ENCODE data around the gene RASAL2. TPM values are rescaled to one million over a fixed set of nuclear protein-coding genes. Genes with fewer than 3 reads are reported as not detected.
"Not testable (repeated sequence)": the region's sequence is repeated elsewhere in the genome, so short reads cannot be mapped to it uniquely, and the experiment has no call there.

The RASAL2 gene
- total RNA-seq, 1 experiment from 2014 or later = 16.6 TPM

GRCh38 chr1:178102218-178102617 is 8.3 kb downstream of the RASAL2 start:
- in situ Hi-C loops (cut with HindIII; ENCODE audit: low sequenced_read_pairs) = no loop called here
- no peak for DNase-seq (ENCODE audit: low spot score)

- no peak for DNase-seq (ENCODE audit: low spot score)
- in situ Hi-C loops (cut with HindIII; ENCODE audit: low sequenced_read_pairs) = no loop called here
These were observed 13.9 kb downstream of the RASAL2 start for GRCh38 chr1:178107823-178108222.

- in situ Hi-C loops (cut with HindIII; ENCODE audit: low sequenced_read_pairs) = no loop called here
- no peak for DNase-seq (ENCODE audit: low spot score)
These were observed 15.6 kb downstream of the RASAL2 start for GRCh38 chr1:178109348-178110143.

- DNase-seq (ENCODE audit: low spot score) = no peak
- in situ Hi-C loops (cut with HindIII; ENCODE audit: low sequenced_read_pairs) = no loop called here
These were observed 21.4 kb downstream of the RASAL2 start for GRCh38 chr1:178115260-178115659.

GRCh38 chr1:178118524-178118923 is 24.6 kb downstream of the RASAL2 start:
- in situ Hi-C loops (cut with HindIII; ENCODE audit: low sequenced_read_pairs) = no loop called here
- no peak for DNase-seq (ENCODE audit: low spot score)

- DNase-seq (ENCODE audit: low spot score) = no peak
- in situ Hi-C loops (cut with HindIII; ENCODE audit: low sequenced_read_pairs) = no loop called here
These were observed 25.7 kb downstream of the RASAL2 start for GRCh38 chr1:178119628-178120027.

GRCh38 chr1:178120088-178120487 is 26.2 kb downstream of the RASAL2 start:
- in situ Hi-C loops (cut with HindIII; ENCODE audit: low sequenced_read_pairs) = no loop called here
- DNase-seq (ENCODE audit: low spot score) = no peak

- not testable (repeated sequence) for DNase-seq (ENCODE audit: low spot score)
These were observed 26.7 kb downstream of the RASAL2 start for GRCh38 chr1:178120520-178121052.

GRCh38 chr1:178121883-178122282 is 28.0 kb downstream of the RASAL2 start:
- DNase-seq (ENCODE audit: low spot score) = no peak
- in situ Hi-C loops (cut with HindIII; ENCODE audit: low sequenced_read_pairs) = no loop called here

More at GRCh38 chr1:178120520-178121052, 26.7 kb downstream of the RASAL2 start:
- in situ Hi-C loops (cut with HindIII; ENCODE audit: low sequenced_read_pairs) = not testable (repeated sequence)

GRCh38 chr1:178122283-178122682 is 28.4 kb downstream of the RASAL2 start:
- in situ Hi-C loops (cut with HindIII; ENCODE audit: low sequenced_read_pairs) = no loop called here
- no peak for DNase-seq (ENCODE audit: low spot score)

GRCh38 chr1:178124115-178124514 is 30.2 kb downstream of the RASAL2 start:
- no peak for DNase-seq (ENCODE audit: low spot score)
- in situ Hi-C loops (cut with HindIII; ENCODE audit: low sequenced_read_pairs) = no loop called here

GRCh38 chr1:178126261-178126660 is 32.4 kb downstream of the RASAL2 start:
- DNase-seq (ENCODE audit: low spot score) = no peak
- in situ Hi-C loops (cut with HindIII; ENCODE audit: low sequenced_read_pairs) = no loop called here

GRCh38 chr1:178126741-178127185 is 32.9 kb downstream of the RASAL2 start:
- no peak for DNase-seq (ENCODE audit: low spot score)
- in situ Hi-C loops (cut with HindIII; ENCODE audit: low sequenced_read_pairs) = no loop called here

GRCh38 chr1:178127482-178128191 is 33.7 kb downstream of the RASAL2 start:
- DNase-seq (ENCODE audit: low spot score) = no peak
- in situ Hi-C loops (cut with HindIII; ENCODE audit: low sequenced_read_pairs) = no loop called here

GRCh38 chr1:178133239-178133989 is 39.5 kb downstream of the RASAL2 start:
- in situ Hi-C loops (cut with HindIII; ENCODE audit: low sequenced_read_pairs) = no loop called here
- no peak for DNase-seq (ENCODE audit: low spot score)

GRCh38 chr1:178134061-178134460 is 40.2 kb downstream of the RASAL2 start:
- in situ Hi-C loops (cut with HindIII; ENCODE audit: low sequenced_read_pairs) = no loop called here
- DNase-seq (ENCODE audit: low spot score) = no peak

GRCh38 chr1:178137238-178137637 is 43.3 kb downstream of the RASAL2 start:
- no peak for DNase-seq (ENCODE audit: low spot score)
- in situ Hi-C loops (cut with HindIII; ENCODE audit: low sequenced_read_pairs) = no loop called here

GRCh38 chr1:178142806-178143205 is 48.9 kb downstream of the RASAL2 start:
- DNase-seq (ENCODE audit: low spot score) = no peak

More at GRCh38 chr1:178142806-178143205, 48.9 kb downstream of the RASAL2 start:
- in situ Hi-C loops (cut with HindIII; ENCODE audit: low sequenced_read_pairs) = no loop called here

Measured in G401 (cell line).